COLO829 (cell line): Measurements from ENCODE around the gene TTLL11.

Experiments
- DNase-seq: peaks from one replicate; pipeline ENCODE4 v3.0.0; 2012; ENCODE audit warnings: low spot score

The TTLL11 gene

GRCh38 chr9:121785673-121786542, 307.2 kb downstream of the TTLL11 start:
- DNase-seq: no peak

- DNase-seq: no peak
These were observed 308.2 kb downstream of the TTLL11 start for GRCh38 chr9:121784731-121785411.

- no peak for DNase-seq
These were observed 309.3 kb downstream of the TTLL11 start for GRCh38 chr9:121783521-121784507.

GRCh38 chr9:121783111-121783510, 310.0 kb downstream of the TTLL11 start:
- no peak for DNase-seq

- no peak for DNase-seq
These were observed 310.5 kb downstream of the TTLL11 start for GRCh38 chr9:121782514-121783110.

- DNase-seq: no peak
These were observed 311.2 kb downstream of the TTLL11 start for GRCh38 chr9:121781701-121782464.

GRCh38 chr9:121781145-121781548, 312.0 kb downstream of the TTLL11 start:
- DNase-seq: no peak

- no peak for DNase-seq
These were observed 312.7 kb downstream of the TTLL11 start for GRCh38 chr9:121780177-121781040.

- DNase-seq: no peak
These were observed 313.6 kb downstream of the TTLL11 start for GRCh38 chr9:121779381-121780117.

GRCh38 chr9:121778252-121779225, 314.6 kb downstream of the TTLL11 start:
- DNase-seq: peak; percentile 62

- DNase-seq: no peak
These were observed 316.1 kb downstream of the TTLL11 start for GRCh38 chr9:121776739-121777637.

GRCh38 chr9:121776001-121776738, 316.9 kb downstream of the TTLL11 start:
- no peak for DNase-seq

- DNase-seq: no peak
These were observed 318.1 kb downstream of the TTLL11 start for GRCh38 chr9:121774715-121775613.

GRCh38 chr9:121773954-121774714, 319.0 kb downstream of the TTLL11 start:
- no peak for DNase-seq
